SH-SY5Y (cell line): ENCODE data around the gene KIFBP.

ENCODE experiments used
- GATA2 ChIP-seq: IDR thresholded peaks from 2 replicates; pipeline ENCODE4 v1.6.1; 2011; ENCODE audit warnings: mild to moderate bottlenecking, low read depth, low read length
- GATA3 ChIP-seq: IDR thresholded peaks from 2 replicates; pipeline ENCODE4 v1.6.1; 2011; ENCODE audit warnings: low read depth, mild to moderate bottlenecking, low read length, moderate library complexity

GRCh38 chr10:69048103-69048502 lies 59.5 kb downstream of the KIFBP start:
- no peak for TF ChIP-seq GATA2
- TF ChIP-seq GATA3 = no peak
